OCI-LY1 (cell line): ENCODE data around the gene TRIO.

Experiments
- H2AFZ ChIP-seq: fragments of 200-600 bp; sonication (generic), shearing (Covaris generic); 2 replicates; pipeline ENCODE4 v1.6.0; 2014; ENCODE audit warnings: antibody characterized with exemption, mild to moderate bottlenecking, low read length
- H3F3A ChIP-seq: fragments of 200-600 bp; sonication (generic), shearing (Covaris generic); 2 replicates; pipeline ENCODE4 v1.6.0; 2014; ENCODE audit warnings: mild to moderate bottlenecking, antibody characterized with exemption, low read length, moderate library complexity; ENCODE audit not compliant: insufficient read depth
- H3K27ac ChIP-seq: fragments of 200-600 bp; sonication (generic); 2 replicates; pipeline ENCODE4 v1.5.1; 2014; ENCODE audit warnings: low read length, mixed run types, mild to moderate bottlenecking, low read depth; ENCODE audit not compliant: poor library complexity, severe bottlenecking
- H3K27me3 ChIP-seq: fragments of 200-600 bp; sonication (generic); 2 replicates; pipeline ENCODE4 v1.6.0; 2014; ENCODE audit warnings: antibody characterized with exemption, mild to moderate bottlenecking, low read length, moderate library complexity; ENCODE audit not compliant: insufficient read depth
- H3K36me3 ChIP-seq: fragments of 200-600 bp; sonication (generic); 2 replicates; pipeline ENCODE4 v1.6.1; 2014; ENCODE audit warnings: mild to moderate bottlenecking, antibody characterized with exemption, low read length, moderate library complexity, mixed read lengths; ENCODE audit not compliant: insufficient read depth
- H3K4me1 ChIP-seq: fragments of 200-600 bp; sonication (generic); 2 replicates; pipeline ENCODE4 v1.5.1; 2014; ENCODE audit warnings: mild to moderate bottlenecking, low read length, moderate library complexity; ENCODE audit not compliant: insufficient read depth, severe bottlenecking
- H3K4me2 ChIP-seq: fragments of 200-600 bp; sonication (generic), shearing (Covaris generic); 2 replicates; pipeline ENCODE4 v1.6.1; 2014; ENCODE audit warnings: low read length
- H3K4me3 ChIP-seq: fragments of 200-600 bp; sonication (generic); 2 replicates; pipeline ENCODE4 v1.5.1; 2014; ENCODE audit warnings: low read length, low read depth, mild to moderate bottlenecking, mixed read lengths; ENCODE audit not compliant: poor library complexity, severe bottlenecking
- H3K79me2 ChIP-seq: fragments of 200-600 bp; shearing (Covaris generic); 2 replicates; pipeline ENCODE4 v1.6.1; 2016; ENCODE audit warnings: mixed run types, low read length, mixed read lengths; ENCODE audit not compliant: insufficient read depth
- H3K9ac ChIP-seq: fragments of 200-600 bp; sonication (generic), shearing (Covaris generic); 2 replicates; pipeline ENCODE4 v1.6.1; 2014; ENCODE audit warnings: mild to moderate bottlenecking, low read length, mixed read lengths
- H3K9me2 ChIP-seq: fragments of 200-600 bp; sonication (generic), shearing (Covaris generic); 2 replicates; pipeline ENCODE4 v1.6.1; 2014; ENCODE audit warnings: low read depth, mild to moderate bottlenecking, low read length, mixed read lengths
- H3K9me3 ChIP-seq: fragments of 200-600 bp; shearing (Covaris generic); 2 replicates; pipeline ENCODE4 v1.6.1; 2014; ENCODE audit warnings: low read length, mixed read lengths
- H4K20me1 ChIP-seq: fragments of 200-600 bp; sonication (generic), shearing (Covaris generic); 2 replicates; pipeline ENCODE4 v1.6.0; 2016; ENCODE audit warnings: mild to moderate bottlenecking, low read length; ENCODE audit not compliant: insufficient read depth
- EZH2 ChIP-seq: fragments of 200-600 bp; sonication (generic), shearing (Covaris generic); IDR thresholded peaks from 2 replicates; pipeline ENCODE4 v1.8.0; 2017; ENCODE audit warnings: borderline replicate concordance, mixed run types, mild to moderate bottlenecking, antibody characterized with exemption, low read length, moderate library complexity, mixed read lengths
- TF ChIP-seq, protein P1 (sequence below): fragments of 200-600 bp; sonication (generic), shearing (Covaris generic); IDR thresholded peaks from 2 replicates; pipeline ENCODE4 v1.5.1; 2017; ENCODE audit warnings: mild to moderate bottlenecking, antibody characterized with exemption, low read length, moderate library complexity, mixed read lengths

TRIO gene

DNA sequence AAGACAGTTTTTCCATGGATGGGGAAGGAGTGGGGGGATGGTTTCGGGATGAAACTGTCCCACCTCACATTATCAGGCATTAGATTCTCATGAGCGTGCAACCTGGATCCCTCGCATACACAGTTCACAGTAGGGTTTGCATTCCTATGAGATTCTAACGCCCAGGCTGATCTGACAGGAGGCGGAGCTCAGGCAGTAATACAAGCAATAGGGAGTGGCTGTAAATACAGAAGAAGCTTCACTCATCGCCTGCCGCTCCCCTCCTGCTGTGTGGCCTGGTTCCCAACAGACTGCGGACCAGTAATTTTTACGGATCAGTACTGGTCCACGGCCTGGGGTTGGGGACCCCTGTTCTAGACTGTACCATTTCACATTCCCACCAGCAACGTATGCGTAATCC lies 370.1 kb downstream of the TRIO start:
- Histone ChIP-seq H2AFZ (no peak overlapping the region), H3K27ac (no peak overlapping the region), H3K27me3 (no peaks in the 10 kb centered on the region), H3K9ac (no peak overlapping the region), H3K9me3 (no peaks in the 10 kb centered on the region), H3F3A (no peaks in the 10 kb centered on the region), H4K20me1 (no peaks in the 10 kb centered on the region), H3K36me3 (no peaks in the 10 kb centered on the region), H3K4me1 (no peaks in the 10 kb centered on the region), H3K4me3 (no peak overlapping the region), H3K4me2 (no peak overlapping the region), H3K79me2 (no peaks in the 10 kb centered on the region), H3K9me2 (no peaks in the 10 kb centered on the region)
- TF ChIP-seq, protein P1, sequence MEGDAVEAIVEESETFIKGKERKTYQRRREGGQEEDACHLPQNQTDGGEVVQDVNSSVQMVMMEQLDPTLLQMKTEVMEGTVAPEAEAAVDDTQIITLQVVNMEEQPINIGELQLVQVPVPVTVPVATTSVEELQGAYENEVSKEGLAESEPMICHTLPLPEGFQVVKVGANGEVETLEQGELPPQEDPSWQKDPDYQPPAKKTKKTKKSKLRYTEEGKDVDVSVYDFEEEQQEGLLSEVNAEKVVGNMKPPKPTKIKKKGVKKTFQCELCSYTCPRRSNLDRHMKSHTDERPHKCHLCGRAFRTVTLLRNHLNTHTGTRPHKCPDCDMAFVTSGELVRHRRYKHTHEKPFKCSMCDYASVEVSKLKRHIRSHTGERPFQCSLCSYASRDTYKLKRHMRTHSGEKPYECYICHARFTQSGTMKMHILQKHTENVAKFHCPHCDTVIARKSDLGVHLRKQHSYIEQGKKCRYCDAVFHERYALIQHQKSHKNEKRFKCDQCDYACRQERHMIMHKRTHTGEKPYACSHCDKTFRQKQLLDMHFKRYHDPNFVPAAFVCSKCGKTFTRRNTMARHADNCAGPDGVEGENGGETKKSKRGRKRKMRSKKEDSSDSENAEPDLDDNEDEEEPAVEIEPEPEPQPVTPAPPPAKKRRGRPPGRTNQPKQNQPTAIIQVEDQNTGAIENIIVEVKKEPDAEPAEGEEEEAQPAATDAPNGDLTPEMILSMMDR, result no peak
- no peak for TF ChIP-seq EZH2

DNA sequence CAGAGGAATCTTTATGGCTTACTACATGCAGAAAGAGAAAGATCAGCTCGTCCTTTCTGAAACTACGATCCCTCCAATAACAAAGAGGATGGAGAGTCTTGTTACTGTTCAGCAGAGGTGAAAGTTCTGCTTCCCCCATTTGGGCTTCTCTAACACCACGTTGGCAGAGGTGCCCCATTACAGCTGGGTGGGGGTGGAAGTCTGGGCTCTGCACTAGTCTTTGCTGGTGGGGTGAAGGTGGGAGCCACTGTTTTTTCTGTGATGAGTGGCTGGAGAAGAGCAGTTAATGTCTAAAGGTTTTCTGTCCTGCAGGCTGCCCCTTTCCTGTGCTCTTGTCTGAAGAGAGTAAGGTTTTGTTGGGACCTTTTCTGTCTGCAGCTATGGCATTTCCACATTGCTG lies 373.8 kb downstream of the TRIO start:
- Histone ChIP-seq H3K27ac (no peak overlapping the region), H3K9me3 (no peaks in the 10 kb centered on the region), H3K27me3 (no peaks in the 10 kb centered on the region), H3K79me2 (no peaks in the 10 kb centered on the region), H3K9ac (no peak overlapping the region), H2AFZ (no peak overlapping the region), H3K36me3 (no peaks in the 10 kb centered on the region), H3K4me2 (no peak overlapping the region), H4K20me1 (no peaks in the 10 kb centered on the region), H3K4me1 (peaks cover 4% of the 10 kb centered on the region), H3K9me2 (no peaks in the 10 kb centered on the region), H3K4me3 (no peak overlapping the region), H3F3A (no peaks in the 10 kb centered on the region)
- TF ChIP-seq EZH2, result no peak
- TF ChIP-seq, protein P1, result no peak

DNA sequence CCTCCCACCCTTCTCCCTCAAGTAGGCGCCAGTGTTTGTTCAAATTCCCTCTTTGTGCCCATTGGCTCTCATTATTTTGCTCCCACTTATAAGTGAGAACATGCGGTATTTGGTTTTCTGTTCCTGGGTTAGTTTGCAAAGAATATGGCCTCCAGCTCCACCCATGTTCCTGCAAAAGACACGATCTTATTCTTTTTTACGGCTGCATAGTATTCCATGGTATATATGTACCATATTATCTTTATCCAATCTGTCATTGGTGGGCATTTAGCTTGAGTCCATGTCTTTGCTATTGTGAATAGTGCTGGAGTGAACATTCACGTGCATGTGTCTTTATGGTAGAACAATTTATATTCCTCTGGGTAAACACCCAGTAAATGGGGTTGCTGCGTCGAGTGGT lies 375.5 kb downstream of the TRIO start:
- Histone ChIP-seq H3K4me2 (no peak overlapping the region), H3K27me3 (no peaks in the 10 kb centered on the region), H3K4me3 (no peak overlapping the region), H3K36me3 (no peaks in the 10 kb centered on the region), H3F3A (no peaks in the 10 kb centered on the region), H3K9me2 (no peaks in the 10 kb centered on the region), H4K20me1 (no peaks in the 10 kb centered on the region), H2AFZ (no peak overlapping the region), H3K79me2 (no peaks in the 10 kb centered on the region), H3K9me3 (no peaks in the 10 kb centered on the region), H3K4me1 (peaks cover 4% of the 10 kb centered on the region), H3K27ac (no peak overlapping the region), H3K9ac (no peak overlapping the region)
- no peak for TF ChIP-seq EZH2
- TF ChIP-seq, protein P1, result no peak
